Ishikawa (cell line): ENCODE measurements around the gene CNPY4.

Source experiments
- CEBPB ChIP-seq: IDR thresholded peaks from 2 replicates; pipeline ENCODE4 v1.6.1; 2012
- CREB1 ChIP-seq: IDR thresholded peaks from 2 replicates; pipeline ENCODE4 v1.6.1; 2012; ENCODE audit warnings: low read depth
- EGR1 ChIP-seq: IDR thresholded peaks from 2 replicates; pipeline ENCODE4 v1.6.1; 2012
- EP300 ChIP-seq: IDR thresholded peaks from 2 replicates; pipeline ENCODE4 v1.6.1; 2012; ENCODE audit warnings: borderline replicate concordance
- FOXM1 ChIP-seq: IDR thresholded peaks from 2 replicates; pipeline ENCODE4 v1.6.1; 2012; ENCODE audit warnings: low read depth, borderline replicate concordance
- MAX ChIP-seq: IDR thresholded peaks from 2 replicates; pipeline ENCODE4 v1.6.1; 2012
- NFIC ChIP-seq: IDR thresholded peaks from 2 replicates; pipeline ENCODE4 v1.6.1; 2012
- RAD21 ChIP-seq: IDR thresholded peaks from 2 replicates; pipeline ENCODE4 v1.6.1; 2012; ENCODE audit warnings: low read depth
- REST ChIP-seq: IDR thresholded peaks from 2 replicates; pipeline ENCODE4 v1.6.1; 2012; ENCODE audit warnings: low read depth, mild to moderate bottlenecking
- TAF1 ChIP-seq: IDR thresholded peaks from 2 replicates; pipeline ENCODE4 v1.6.1; 2012; ENCODE audit warnings: low read depth, mild to moderate bottlenecking
- TCF12 ChIP-seq: IDR thresholded peaks from 2 replicates; pipeline ENCODE4 v1.6.1; 2012; ENCODE audit warnings: low read depth
- TEAD4 ChIP-seq: IDR thresholded peaks from 2 replicates; pipeline ENCODE4 v1.6.1; 2012
- YY1 ChIP-seq: IDR thresholded peaks from 2 replicates; pipeline ENCODE4 v1.6.1; 2012; ENCODE audit warnings: low read depth
- ZBTB7A ChIP-seq: IDR thresholded peaks from 2 replicates; pipeline ENCODE4 v1.6.1; 2012; ENCODE audit warnings: low read depth
- TF ChIP-seq, protein P1 (sequence below): IDR thresholded peaks from 2 replicates; pipeline ENCODE4 v1.6.1; 2012

The CNPY4 gene

GRCh38 chr7:100093498-100093897, 25.9 kb upstream of the CNPY4 start:
- TF ChIP-seq TCF12, result no peak
- no peak for TF ChIP-seq TAF1
- no peak for TF ChIP-seq EP300
- TF ChIP-seq FOXM1, result no peak
- TF ChIP-seq ZBTB7A, result no peak
- TF ChIP-seq, protein P1, sequence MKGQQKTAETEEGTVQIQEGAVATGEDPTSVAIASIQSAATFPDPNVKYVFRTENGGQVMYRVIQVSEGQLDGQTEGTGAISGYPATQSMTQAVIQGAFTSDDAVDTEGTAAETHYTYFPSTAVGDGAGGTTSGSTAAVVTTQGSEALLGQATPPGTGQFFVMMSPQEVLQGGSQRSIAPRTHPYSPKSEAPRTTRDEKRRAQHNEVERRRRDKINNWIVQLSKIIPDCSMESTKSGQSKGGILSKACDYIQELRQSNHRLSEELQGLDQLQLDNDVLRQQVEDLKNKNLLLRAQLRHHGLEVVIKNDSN, result no peak
- TF ChIP-seq EGR1, result no peak
- TF ChIP-seq MAX, result no peak
- no peak for TF ChIP-seq RAD21
- no peak for TF ChIP-seq CREB1
- no peak for TF ChIP-seq CEBPB
- no peak for TF ChIP-seq TEAD4
- no peak for TF ChIP-seq NFIC
- TF ChIP-seq YY1, result no peak
- no peak for TF ChIP-seq REST

- no peak for TF ChIP-seq ZBTB7A
- no peak for TF ChIP-seq CEBPB
- TF ChIP-seq YY1, result no peak
- TF ChIP-seq RAD21, result no peak
- TF ChIP-seq EGR1, result no peak
- TF ChIP-seq FOXM1, result no peak
- no peak for TF ChIP-seq EP300
- TF ChIP-seq REST, result no peak
- TF ChIP-seq TCF12, result no peak
These were observed 25.4 kb upstream of the CNPY4 start for GRCh38 chr7:100093925-100094486.

DNA sequence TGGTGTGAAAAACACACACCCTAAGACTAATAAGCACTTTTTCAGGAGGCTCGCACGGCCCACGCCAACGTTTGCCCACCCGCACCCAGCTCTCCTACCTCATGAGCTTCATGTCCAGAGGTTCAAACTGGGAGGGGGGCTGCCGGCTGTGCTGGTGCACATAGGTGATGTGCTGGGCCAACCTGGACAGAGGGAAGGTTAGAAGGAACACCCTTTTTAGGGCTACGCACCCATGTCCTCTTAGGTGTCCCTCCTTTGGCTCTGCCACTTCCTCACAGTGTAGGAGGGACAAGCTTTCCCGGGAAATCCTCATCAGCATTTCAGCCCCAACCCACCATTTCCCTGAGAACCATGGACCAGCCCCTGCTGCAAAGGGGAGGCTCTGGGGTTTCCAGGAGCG, 24.1 kb upstream of the CNPY4 start:
- TF ChIP-seq YY1 (no peak), REST (no peak), NFIC (no peak), ZBTB7A (no peak), TEAD4 (no peak), TAF1 (no peak), TCF12 (no peak), EGR1 (no peak)
- TF ChIP-seq, protein P1, result no peak

DNA sequence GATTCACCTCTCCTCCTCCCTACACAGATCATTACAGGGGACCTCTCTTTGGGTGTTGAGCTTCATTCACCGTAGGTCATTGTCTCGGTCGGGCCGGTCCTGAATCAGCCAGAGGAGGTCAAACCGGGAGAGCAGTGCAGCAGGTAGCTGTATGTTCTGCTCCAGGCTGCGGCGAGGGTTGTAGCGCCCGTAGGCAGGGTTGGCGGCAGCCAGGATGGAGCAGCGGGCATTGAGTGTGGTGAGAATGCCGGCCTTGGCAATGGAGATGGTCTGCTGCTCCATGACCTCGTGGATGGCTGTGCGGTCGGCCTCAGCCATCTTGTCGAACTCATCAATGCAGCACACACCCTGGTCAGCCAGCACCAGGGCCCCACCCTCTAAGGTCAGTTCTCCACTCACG, 23.7 kb upstream of the CNPY4 start:
- no peak for TF ChIP-seq NFIC
- no peak for TF ChIP-seq EGR1
- TF ChIP-seq, protein P1, result no peak
- TF ChIP-seq TCF12, result no peak

DNA sequence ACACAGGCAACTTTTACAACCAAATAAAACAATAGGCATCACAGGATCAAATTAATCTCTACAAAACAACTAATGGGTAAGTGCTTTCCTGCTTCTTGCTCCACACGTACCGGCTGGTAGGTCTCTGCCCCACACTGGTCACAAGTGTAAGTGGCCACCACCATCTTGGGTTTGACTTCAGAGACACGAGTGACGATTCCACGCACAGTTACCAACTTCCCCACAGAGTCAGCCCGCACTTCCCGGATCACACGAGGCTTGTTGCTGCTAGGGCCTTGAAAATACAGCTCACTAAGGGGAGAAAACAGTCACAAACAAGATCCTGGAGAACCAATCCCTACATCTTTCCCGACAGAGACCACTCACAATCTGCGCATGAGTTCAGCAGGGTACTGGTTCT, 20.5 kb upstream of the CNPY4 start:
- TF ChIP-seq FOXM1 (no peak), NFIC (no peak), EP300 (no peak)
